T-cell (primary cell): Measurements from ENCODE around the gene RARB. TPM values are rescaled to one million over a fixed set of nuclear protein-coding genes. Genes with fewer than 3 reads are reported as not detected.

Experiments
- ATAC-seq, 4 experiments: fragments of 200-7000 bp in 3 of 4; fragments of 150-1000 bp in 1 of 4; cut with Tn5 transposase; replicated peaks in 1 of 4; 1 replicate in 3 of 4; 2 replicates in 1 of 4; pipeline ENCODE4 v1.10.0; 2021; ENCODE audit warnings: moderate library complexity in 3 of 4, mild to moderate bottlenecking in 2 of 4, moderate number of reproducible peaks in 1 of 4
- CTCF ChIA-PET, 2 donors: fragments of 300-600 bp; sonication (Branson Sonifier 250); formaldehyde crosslinking; loops; one replicate each; lab custom pipeline; 2022; ENCODE audit warnings: antibody characterized with exemption in 2 of 2; lab: Charles Lee
- POLR2A ChIA-PET, 2 donors: fragments of 300-600 bp; sonication (Branson Sonifier 250); formaldehyde crosslinking; loops; one replicate each; lab custom pipeline; 2022; ENCODE audit warnings: antibody characterized with exemption in 2 of 2; lab: Charles Lee
- DNase-seq, 35 experiments: peaks; one replicate each; pipeline versions ENCODE4 v3.0.0 to v3.0.0-alpha.2; 2013 to 2023
- H3K27ac ChIP-seq: one replicate; pipeline ENCODE4 v1.5.1; 2013; ENCODE audit warnings: low read length
- H3K27me3 ChIP-seq, 2 experiments: replicated peaks in 1 of 2; 1 replicate in 1 of 2; 2 replicates in 1 of 2; pipeline versions ENCODE4 v1.6.1 to v1.7.0; 2013; ENCODE audit warnings: low read length in 1 of 2, mixed read lengths in 1 of 2; ENCODE audit not compliant: control insufficient read depth in 2 of 2, insufficient read depth in 2 of 2; ENCODE audit errors: extremely low read depth in 1 of 2
- H3K36me3 ChIP-seq, 2 donors: 1 replicate in 1 of 2; 2 replicates in 1 of 2; pipeline versions ENCODE4 v1.6.1 to v1.7.0; 2013; ENCODE audit warnings: low read length in 1 of 2; ENCODE audit not compliant: control insufficient read depth in 2 of 2, insufficient read depth in 1 of 2; ENCODE audit errors: extremely low read depth in 1 of 2
- H3K4me1 ChIP-seq, 2 experiments: 1 replicate in 1 of 2; 2 replicates in 1 of 2; pipeline versions ENCODE4 v1.6.1 to v1.7.0; 2013; ENCODE audit warnings: low read length in 2 of 2, mixed read lengths in 1 of 2; ENCODE audit not compliant: insufficient read depth in 2 of 2, control insufficient read depth in 1 of 2; ENCODE audit errors: extremely low read depth in 1 of 2
- H3K4me3 ChIP-seq, 2 donors: 1 replicate in 1 of 2; 2 replicates in 1 of 2; pipeline versions ENCODE4 v1.5.1 to v1.7.0; 2013; ENCODE audit warnings: mild to moderate bottlenecking in 2 of 2, low read length in 1 of 2, moderate library complexity in 1 of 2; ENCODE audit not compliant: control insufficient read depth in 1 of 2; ENCODE audit errors: extremely low read depth in 1 of 2
- H3K9me3 ChIP-seq: 2 replicates; pipeline ENCODE4 v1.7.0; 2013
- H3K27ac Mint-ChIP-seq, 2 donors: one replicate each; pipeline ENCODE4 v1.8.0; 2020 to 2021; ENCODE audit warnings: mild to moderate bottlenecking in 2 of 2, mixed read lengths in 2 of 2
- H3K27me3 Mint-ChIP-seq, 2 donors: one replicate each; pipeline ENCODE4 v1.8.0; 2021 to 2022; ENCODE audit warnings: mixed read lengths in 2 of 2
- H3K36me3 Mint-ChIP-seq: one replicate; pipeline ENCODE4 v1.8.0; 2021; ENCODE audit warnings: mixed read lengths
- H3K4me1 Mint-ChIP-seq, 3 donors: one replicate each; pipeline ENCODE4 v1.8.0; 2020 to 2022; ENCODE audit warnings: mixed read lengths in 3 of 3, mild to moderate bottlenecking in 1 of 3
- H3K4me3 Mint-ChIP-seq, 3 donors: one replicate each; pipeline ENCODE4 v1.8.0; 2020 to 2022; ENCODE audit warnings: mild to moderate bottlenecking in 3 of 3, mixed read lengths in 3 of 3, moderate library complexity in 3 of 3
- H3K9me3 Mint-ChIP-seq, 3 donors: one replicate each; pipeline ENCODE4 v1.8.0; 2020 to 2022; ENCODE audit warnings: mixed read lengths in 3 of 3
- WGBS: methylation state at CpG from one replicate; pipeline ENCODE4 v1.1.5; 2013; ENCODE audit warnings: missing lambda C conversion rate; ENCODE audit not compliant: insufficient coverage; 5-methylcytosine and 5-hydroxymethylcytosine counted together
- total RNA-seq, 35 experiments: library from RNA in 6 of 35; stranded (reverse) in 6 of 35; fragments of 120-200 nt in 1 of 35; gene quantifications; one replicate each; pipeline versions ENCODE4 v1.2.1 to v1.2.4 and lab custom pipeline; 2013 to 2026

The RARB gene
- total RNA-seq, 5 donors from 2014 or later (not counting 1 experiment from before 2014, with no cell fraction given): not detected

- H3K9me3 ChIP-seq: no peaks in the 10 kb centered on the region
- no peak overlapping the region for H3K4me3 Mint-ChIP-seq
- no peak for ATAC-seq
- no peak for DNase-seq
- no peaks in the 10 kb centered on the region for H3K9me3 Mint-ChIP-seq
- no peak overlapping the region for H3K27ac ChIP-seq
- H3K4me1 Mint-ChIP-seq: peaks cover 0 to 8% (median 3%) of the 10 kb centered on the region in 3 donors
- H3K4me3 ChIP-seq: no peak overlapping the region
- no peaks in the 10 kb centered on the region for H3K36me3 Mint-ChIP-seq
- POLR2A ChIA-PET: no interaction called here
- CTCF ChIA-PET: no interaction called here
- WGBS: no CpG with 5 or more reads among the region's 4 CpGs
- peaks cover 26 to 28% of the 10 kb centered on the region in 2 donors for H3K27me3 Mint-ChIP-seq
- no peaks in the 10 kb centered on the region for H3K36me3 ChIP-seq
- H3K27me3 ChIP-seq: peaks cover 7 to 13% of the 10 kb centered on the region in 2 experiments
- no peaks in the 10 kb centered on the region for H3K4me1 ChIP-seq
- H3K27ac Mint-ChIP-seq: no peak overlapping the region
Measured at GRCh38 chr3:25432176-25432720, 4.2 kb downstream of the RARB start.

- no peak overlapping the region for H3K4me3 ChIP-seq
- H3K4me1 ChIP-seq: no peaks in the 10 kb centered on the region
- ATAC-seq (no peak), DNase-seq (no peak)
- no peaks in the 10 kb centered on the region for H3K36me3 Mint-ChIP-seq
- H3K4me1 Mint-ChIP-seq: peaks cover 0 to 4% (median 1%) of the 10 kb centered on the region in 3 donors
- WGBS: 84% methylated on average over 2 of the region's 2 CpGs
- no peak overlapping the region for H3K27ac Mint-ChIP-seq
- peaks cover 7 to 8% of the 10 kb centered on the region in 2 experiments for H3K27me3 ChIP-seq
- H3K27ac ChIP-seq: no peak overlapping the region
- H3K4me3 Mint-ChIP-seq: no peak overlapping the region
- H3K9me3 ChIP-seq: no peaks in the 10 kb centered on the region
- ChIA-PET POLR2A (no interaction called here), CTCF (no interaction called here)
- H3K36me3 ChIP-seq: no peaks in the 10 kb centered on the region
- peaks cover 21 to 24% of the 10 kb centered on the region in 2 donors for H3K27me3 Mint-ChIP-seq
- H3K9me3 Mint-ChIP-seq: no peaks in the 10 kb centered on the region
Measured at GRCh38 chr3:25433106-25433505, 5.0 kb downstream of the RARB start.

- H3K36me3 Mint-ChIP-seq: no peaks in the 10 kb centered on the region
- 26% methylated on average over 5 of the region's 5 CpGs for whole genome bisulfite sequencing
- ChIA-PET CTCF (no interaction called here), POLR2A (no interaction called here)
- no peak for ATAC-seq
- H3K4me3 Mint-ChIP-seq: no peak overlapping the region
- Histone ChIP-seq H3K9me3 (no peaks in the 10 kb centered on the region), H3K27me3 (peaks cover 2 to 4% of the 10 kb centered on the region in 2 experiments), H3K4me3 (no peak overlapping the region), H3K27ac (no peak overlapping the region), H3K4me1 (no peaks in the 10 kb centered on the region), H3K36me3 (no peaks in the 10 kb centered on the region)
- H3K27ac Mint-ChIP-seq: no peak overlapping the region
- DNase-seq: no peak
- H3K9me3 Mint-ChIP-seq: no peaks in the 10 kb centered on the region
- H3K4me1 Mint-ChIP-seq: no peaks in the 10 kb centered on the region
- peaks cover 16 to 18% of the 10 kb centered on the region in 2 donors for H3K27me3 Mint-ChIP-seq
Measured at GRCh38 chr3:25433868-25434267, 5.8 kb downstream of the RARB start.

GRCh38 chr3:25437953-25438352, 9.9 kb downstream of the RARB start:
- ChIA-PET POLR2A (no interaction called here), CTCF (no interaction called here)
- H3K4me1 Mint-ChIP-seq: no peaks in the 10 kb centered on the region
- H3K27me3 Mint-ChIP-seq: peaks cover 7 to 11% of the 10 kb centered on the region in 2 donors
- Histone ChIP-seq H3K27ac (no peak overlapping the region), H3K27me3 (no peaks in the 10 kb centered on the region), H3K36me3 (no peaks in the 10 kb centered on the region), H3K9me3 (no peaks in the 10 kb centered on the region), H3K4me1 (no peaks in the 10 kb centered on the region), H3K4me3 (no peak overlapping the region)
- H3K9me3 Mint-ChIP-seq: no peaks in the 10 kb centered on the region
- DNase-seq (no peak), ATAC-seq (no peak)
- WGBS: 88% methylated on average over 3 of the region's 6 CpGs
- H3K36me3 Mint-ChIP-seq: no peaks in the 10 kb centered on the region
- H3K4me3 Mint-ChIP-seq: no peak overlapping the region
- H3K27ac Mint-ChIP-seq: no peak overlapping the region

GRCh38 chr3:25438791-25439555, 10.9 kb downstream of the RARB start:
- Mint-ChIP-seq H3K27me3 (peaks cover 7% of the 10 kb centered on the region in 2 donors), H3K36me3 (no peaks in the 10 kb centered on the region), H3K27ac (no peak overlapping the region), H3K9me3 (no peaks in the 10 kb centered on the region), H3K4me3 (no peak overlapping the region), H3K4me1 (no peaks in the 10 kb centered on the region)
- ChIA-PET POLR2A (no interaction called here), CTCF (no interaction called here)
- ATAC-seq: no peak
- Histone ChIP-seq H3K27ac (no peak overlapping the region), H3K36me3 (no peaks in the 10 kb centered on the region), H3K9me3 (no peaks in the 10 kb centered on the region), H3K4me3 (no peak overlapping the region), H3K4me1 (no peaks in the 10 kb centered on the region), H3K27me3 (no peaks in the 10 kb centered on the region)
- 100% methylated on average over 1 of the region's 6 CpGs for WGBS
- no peak for DNase-seq

- no peaks in the 10 kb centered on the region for H3K36me3 Mint-ChIP-seq
- Histone ChIP-seq H3K27me3 (no peaks in the 10 kb centered on the region), H3K4me3 (no peak overlapping the region), H3K36me3 (no peaks in the 10 kb centered on the region), H3K27ac (no peak overlapping the region), H3K9me3 (no peaks in the 10 kb centered on the region), H3K4me1 (no peaks in the 10 kb centered on the region)
- 91% methylated on average over 11 of the region's 17 CpGs for WGBS
- H3K27ac Mint-ChIP-seq: no peak overlapping the region
- H3K4me3 Mint-ChIP-seq: no peak overlapping the region
- peaks cover 2 to 3% of the 10 kb centered on the region in 2 donors for H3K27me3 Mint-ChIP-seq
- no peaks in the 10 kb centered on the region for H3K9me3 Mint-ChIP-seq
- ChIA-PET CTCF (no interaction called here), POLR2A (no interaction called here)
- ATAC-seq (no peak), DNase-seq (peak in 3 of 35 experiments; percentile 3 to 21 (median 3))
- H3K4me1 Mint-ChIP-seq: no peaks in the 10 kb centered on the region
Measured at GRCh38 chr3:25441234-25441856, 13.3 kb downstream of the RARB start.
